OCI-LY3 (cell line): ENCODE results near the gene PTAR1.

Experiments used
- EZH2phosphoT487 ChIP-seq: fragments of 200-600 bp; shearing (Covaris generic); IDR thresholded peaks from 2 replicates; pipeline ENCODE4 v1.6.1; 2018; ENCODE audit warnings: antibody characterized with exemption, mixed run types, low read depth
- TF ChIP-seq, protein P1 (sequence below): fragments of 200-600, 300-600 bp; sonication (generic); IDR thresholded peaks from 2 replicates; pipeline ENCODE4 v1.5.1; 2014; ENCODE audit warnings: antibody characterized with exemption, low read length, low read depth

- TF ChIP-seq, protein P1, sequence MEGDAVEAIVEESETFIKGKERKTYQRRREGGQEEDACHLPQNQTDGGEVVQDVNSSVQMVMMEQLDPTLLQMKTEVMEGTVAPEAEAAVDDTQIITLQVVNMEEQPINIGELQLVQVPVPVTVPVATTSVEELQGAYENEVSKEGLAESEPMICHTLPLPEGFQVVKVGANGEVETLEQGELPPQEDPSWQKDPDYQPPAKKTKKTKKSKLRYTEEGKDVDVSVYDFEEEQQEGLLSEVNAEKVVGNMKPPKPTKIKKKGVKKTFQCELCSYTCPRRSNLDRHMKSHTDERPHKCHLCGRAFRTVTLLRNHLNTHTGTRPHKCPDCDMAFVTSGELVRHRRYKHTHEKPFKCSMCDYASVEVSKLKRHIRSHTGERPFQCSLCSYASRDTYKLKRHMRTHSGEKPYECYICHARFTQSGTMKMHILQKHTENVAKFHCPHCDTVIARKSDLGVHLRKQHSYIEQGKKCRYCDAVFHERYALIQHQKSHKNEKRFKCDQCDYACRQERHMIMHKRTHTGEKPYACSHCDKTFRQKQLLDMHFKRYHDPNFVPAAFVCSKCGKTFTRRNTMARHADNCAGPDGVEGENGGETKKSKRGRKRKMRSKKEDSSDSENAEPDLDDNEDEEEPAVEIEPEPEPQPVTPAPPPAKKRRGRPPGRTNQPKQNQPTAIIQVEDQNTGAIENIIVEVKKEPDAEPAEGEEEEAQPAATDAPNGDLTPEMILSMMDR = no peak
- TF ChIP-seq EZH2phosphoT487 = no peak
Observed at GRCh38 chr9:69678843-69679538, 80.8 kb downstream of the PTAR1 start.
